IMR-90 (cell line): ENCODE results near the gene CD38. TPM values are rescaled to one million over a fixed set of nuclear protein-coding genes. Genes with fewer than 3 reads are reported as not detected.

ENCODE experiments used
- ATAC-seq: fragments of 200-7000 bp; cut with Tn5 transposase; 2 replicates; pipeline ENCODE4 v1.9.1; 2020; ENCODE audit warnings: low read depth, mild to moderate bottlenecking, moderate library complexity
- BruUV-seq: library from RNA; stranded (reverse); fragments of 400-500 nt; replicated peaks from 2 replicates; lab custom pipeline; 2021; lab: Mats Ljungman, UMichigan
- CTCF ChIA-PET: fragments of 300-600 bp; formaldehyde crosslinking; extraction: SDS; loops from one replicate; lab custom pipeline; 2021; ENCODE audit warnings: antibody characterized with exemption; lab: Yijun Ruan, JAX
- POLR2A ChIA-PET: fragments of 300-600 bp; sonication (Branson Sonifier 250); formaldehyde crosslinking; loops from one replicate; lab custom pipeline; 2022; ENCODE audit warnings: antibody characterized with exemption; ENCODE audit not compliant: unreplicated experiment; lab: Charles Lee
- DNase-seq: peaks from one replicate; pipeline ENCODE4 v3.0.0; 2013
- H2AFZ ChIP-seq: replicated peaks from 2 replicates; pipeline ENCODE3; 2013; ENCODE audit warnings: low read length, mild to moderate bottlenecking; ENCODE audit not compliant: poor library complexity
- H2AK5ac ChIP-seq: 2 replicates; pipeline ENCODE4 v1.6.1; 2013; ENCODE audit warnings: low read depth, low read length, inconsistent platforms
- H2AK9ac ChIP-seq: replicated peaks from 2 replicates; pipeline ENCODE3; 2013; ENCODE audit warnings: mild to moderate bottlenecking, low read depth, low read length, moderate library complexity; ENCODE audit not compliant: poor library complexity
- H2BK120ac ChIP-seq: 2 replicates; pipeline ENCODE4 v1.6.1; 2013; ENCODE audit warnings: low read depth, low read length, inconsistent platforms
- H2BK15ac ChIP-seq: 3 replicates; pipeline ENCODE4 v1.6.1; 2013; ENCODE audit warnings: low read depth, low read length, inconsistent platforms
- H2BK20ac ChIP-seq: 2 replicates; pipeline ENCODE4 v1.6.1; 2013; ENCODE audit warnings: low read depth, mild to moderate bottlenecking, inconsistent platforms, low read length, moderate library complexity
- H2BK5ac ChIP-seq: 2 replicates; pipeline ENCODE4 v1.6.1; 2013; ENCODE audit warnings: mild to moderate bottlenecking, low read depth, low read length, inconsistent platforms; ENCODE audit not compliant: poor library complexity, severe bottlenecking
- H3K14ac ChIP-seq: replicated peaks from 2 replicates; pipeline ENCODE4 v1.6.1; 2013; ENCODE audit warnings: low read depth, low read length, inconsistent platforms
- H3K18ac ChIP-seq: 2 replicates; pipeline ENCODE4 v1.6.1; 2013; ENCODE audit warnings: low read depth, low read length, control low read depth
- H3K23ac ChIP-seq: 2 replicates; pipeline ENCODE4 v1.6.1; 2013; ENCODE audit warnings: low read depth, low read length, inconsistent platforms
- H3K27ac ChIP-seq: 2 replicates; pipeline ENCODE4 v1.5.1; 2013; ENCODE audit warnings: mild to moderate bottlenecking, control low read depth, low read length; ENCODE audit not compliant: insufficient read depth
- H3K27me3 ChIP-seq: 2 replicates; pipeline ENCODE4 v1.6.1; 2013; ENCODE audit warnings: low read length; ENCODE audit not compliant: control insufficient read depth, insufficient read depth
- H3K36me3 ChIP-seq: 2 replicates; pipeline ENCODE4 v1.6.1; 2013; ENCODE audit warnings: low read length, mixed read lengths; ENCODE audit not compliant: control insufficient read depth, insufficient read depth
- H3K4ac ChIP-seq: 2 replicates; pipeline ENCODE4 v1.6.1; 2013; ENCODE audit warnings: low read depth, low read length, inconsistent platforms
- H3K4me1 ChIP-seq: 2 replicates; pipeline ENCODE4 v1.6.1; 2013; ENCODE audit warnings: low read length, mixed read lengths; ENCODE audit not compliant: control insufficient read depth, insufficient read depth
- H3K4me2 ChIP-seq: 2 replicates; pipeline ENCODE4 v1.6.1; 2013; ENCODE audit warnings: low read depth, mild to moderate bottlenecking, control low read depth, low read length, moderate library complexity
- H3K4me3 ChIP-seq: 2 replicates; pipeline ENCODE4 v1.5.1; 2013; ENCODE audit warnings: low read depth, mild to moderate bottlenecking, control low read depth, low read length, moderate library complexity; ENCODE audit not compliant: insufficient read depth
- H3K56ac ChIP-seq: 2 replicates; pipeline ENCODE4 v1.6.1; 2013; ENCODE audit warnings: low read length, inconsistent platforms; ENCODE audit not compliant: insufficient read depth; ENCODE audit errors: extremely low read depth
- H3K79me1 ChIP-seq, 2 experiments: 2 replicates each; pipeline ENCODE4 v1.6.1; 2013; ENCODE audit warnings: low read length in 2 of 2, inconsistent platforms in 1 of 2, low read depth in 1 of 2
- H3K9ac ChIP-seq: 2 replicates; pipeline ENCODE4 v1.6.1; 2013; ENCODE audit warnings: low read depth, low read length, control low read depth
- H3K9me1 ChIP-seq: 2 replicates; pipeline ENCODE4 v1.6.1; 2013; ENCODE audit warnings: low read length, inconsistent platforms; ENCODE audit not compliant: insufficient read depth
- H3K9me3 ChIP-seq: 2 replicates; pipeline ENCODE4 v1.6.1; 2013; ENCODE audit warnings: low read length; ENCODE audit not compliant: control insufficient read depth, insufficient read depth
- H4K20me1 ChIP-seq: 2 replicates; pipeline ENCODE4 v1.6.1; 2013; ENCODE audit warnings: low read length, inconsistent platforms; ENCODE audit not compliant: insufficient read depth
- H4K5ac ChIP-seq: 2 replicates; pipeline ENCODE4 v1.6.1; 2013; ENCODE audit warnings: mild to moderate bottlenecking, low read depth, low read length, control low read depth
- H4K8ac ChIP-seq, 2 experiments: 2 replicates each; pipeline ENCODE4 v1.6.1; 2013; ENCODE audit warnings: low read depth in 2 of 2, low read length in 2 of 2, control low read depth in 1 of 2, inconsistent platforms in 1 of 2
- H4K91ac ChIP-seq: 2 replicates; pipeline ENCODE4 v1.6.1; 2013; ENCODE audit warnings: low read depth, low read length, inconsistent platforms; ENCODE audit not compliant: insufficient read depth
- CHD1 ChIP-seq: IDR thresholded peaks from 2 replicates; pipeline ENCODE4 v1.6.1; 2012; ENCODE audit warnings: low read depth, low read length, improper control_type of control experiment
- MAFK ChIP-seq: IDR thresholded peaks from 2 replicates; pipeline ENCODE4 v1.6.1; 2012; ENCODE audit warnings: low read depth, low read length, improper control_type of control experiment
- MAZ ChIP-seq: IDR thresholded peaks from 2 replicates; pipeline ENCODE4 v1.6.1; 2012; ENCODE audit warnings: low read depth, mild to moderate bottlenecking, low read length, improper control_type of control experiment, moderate library complexity, borderline replicate concordance
- MXI1 ChIP-seq: IDR thresholded peaks from 2 replicates; pipeline ENCODE4 v1.6.1; 2012; ENCODE audit warnings: low read depth, mild to moderate bottlenecking, low read length, moderate library complexity, borderline replicate concordance
- NFE2L2 ChIP-seq: fragments of 150-350 bp; IDR thresholded peaks from 2 replicates; pipeline ENCODE4 v1.6.1; 2016; ENCODE audit warnings: low read depth, mild to moderate bottlenecking, low read length
- POLR2A ChIP-seq: IDR thresholded peaks from 2 replicates; pipeline ENCODE4 v1.6.1; 2012; ENCODE audit warnings: mild to moderate bottlenecking, low read depth, low read length
- RAD21 ChIP-seq: IDR thresholded peaks from 2 replicates; pipeline ENCODE4 v1.6.1; 2012; ENCODE audit warnings: low read length, improper control_type of control experiment
- RFX5 ChIP-seq: IDR thresholded peaks from 2 replicates; pipeline ENCODE4 v1.8.0; 2012; ENCODE audit warnings: low read depth, mild to moderate bottlenecking, low read length, moderate library complexity
- WGBS, 2 experiments: methylation state at CpG; one replicate each; pipeline versions ENCODE4 v1.1.5 to v1.1.7; 2013; ENCODE audit warnings: missing lambda C conversion rate in 2 of 2; ENCODE audit not compliant: insufficient read length in 1 of 2; ENCODE audit errors: extremely low coverage in 2 of 2; 5-methylcytosine and 5-hydroxymethylcytosine counted together
- dilution Hi-C: fragments of 300-500 bp; cut with HindIII; formaldehyde crosslinking; loops from one replicate; pipeline ENCODE4 v1.14.3; 2018; ENCODE audit warnings: low sequenced_read_pairs; ENCODE audit not compliant: unreplicated experiment
- in situ Hi-C: fragments of 300-500 bp; cut with MboI; formaldehyde crosslinking; loops from 3 replicates; pipeline ENCODE4 v1.14.3; 2019; ENCODE audit warnings: low sequenced_read_pairs, inconsistent platforms, mixed read lengths
- intact Hi-C: fragments of 100-400 bp; cut with micrococcal nuclease; formaldehyde crosslinking; loops from 2 replicates; pipeline ENCODE4 v1.10.0; 2022
- polyA plus RNA-seq, 3 experiments: library from polyadenylated mRNA; depleted of rRNA; stranded (reverse); fragments of >200 nt; gene quantifications; 2 replicates each; pipeline ENCODE4 v1.2.3, GENCODE V29; 2012; ENCODE audit warnings: low replicate concordance in 1 of 3
- total RNA-seq: library from RNA; depleted of rRNA; stranded (reverse); fragments of >200 nt; gene quantifications from 2 replicates; pipeline ENCODE4 v1.2.3, GENCODE V29; 2012
- TF ChIP-seq, protein P1 (sequence below): conservative IDR thresholded peaks from 2 replicates; pipeline ENCODE4 v1.5.1; 2012; ENCODE audit warnings: mild to moderate bottlenecking, low read depth, low read length, improper control_type of control experiment

The CD38 gene
- total and polyA plus RNA-seq, 2 of the 4 experiments (the other 2 are of a cell fraction) = not detected

DNA sequence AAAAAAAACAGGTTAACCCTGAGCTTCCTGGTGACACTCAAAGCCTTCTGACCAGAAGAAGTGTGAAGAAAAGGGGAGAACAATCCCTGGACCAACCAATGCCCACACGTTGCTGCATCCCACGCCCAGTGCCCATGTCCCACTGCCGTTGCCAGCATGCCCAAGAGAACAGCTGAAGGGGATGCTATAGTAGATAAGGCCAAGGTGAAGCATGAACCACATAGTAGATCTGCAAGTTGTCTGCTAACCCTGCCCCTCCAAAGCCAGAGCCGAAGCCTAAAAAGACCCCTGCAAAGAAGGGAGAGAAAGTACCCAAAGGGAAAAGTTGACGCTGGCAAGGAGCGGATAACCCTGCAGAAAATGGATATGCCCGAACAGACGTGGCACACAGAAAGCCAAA is 11.3 kb upstream of the CD38 start:
- H3K56ac ChIP-seq = no peak overlapping the region
- no peaks in the 10 kb centered on the region for H3K36me3 ChIP-seq
- H3K27me3 ChIP-seq = peaks cover 23% of the 10 kb centered on the region
- ATAC-seq (no peak), DNase-seq (no peak)
- TF ChIP-seq, protein P1, sequence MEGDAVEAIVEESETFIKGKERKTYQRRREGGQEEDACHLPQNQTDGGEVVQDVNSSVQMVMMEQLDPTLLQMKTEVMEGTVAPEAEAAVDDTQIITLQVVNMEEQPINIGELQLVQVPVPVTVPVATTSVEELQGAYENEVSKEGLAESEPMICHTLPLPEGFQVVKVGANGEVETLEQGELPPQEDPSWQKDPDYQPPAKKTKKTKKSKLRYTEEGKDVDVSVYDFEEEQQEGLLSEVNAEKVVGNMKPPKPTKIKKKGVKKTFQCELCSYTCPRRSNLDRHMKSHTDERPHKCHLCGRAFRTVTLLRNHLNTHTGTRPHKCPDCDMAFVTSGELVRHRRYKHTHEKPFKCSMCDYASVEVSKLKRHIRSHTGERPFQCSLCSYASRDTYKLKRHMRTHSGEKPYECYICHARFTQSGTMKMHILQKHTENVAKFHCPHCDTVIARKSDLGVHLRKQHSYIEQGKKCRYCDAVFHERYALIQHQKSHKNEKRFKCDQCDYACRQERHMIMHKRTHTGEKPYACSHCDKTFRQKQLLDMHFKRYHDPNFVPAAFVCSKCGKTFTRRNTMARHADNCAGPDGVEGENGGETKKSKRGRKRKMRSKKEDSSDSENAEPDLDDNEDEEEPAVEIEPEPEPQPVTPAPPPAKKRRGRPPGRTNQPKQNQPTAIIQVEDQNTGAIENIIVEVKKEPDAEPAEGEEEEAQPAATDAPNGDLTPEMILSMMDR = no peak
- TF ChIP-seq RFX5 (no peak), MXI1 (no peak), MAZ (no peak), MAFK (no peak), NFE2L2 (no peak), POLR2A (no peak), RAD21 (no peak), CHD1 (no peak)
- no peaks in the 10 kb centered on the region for H3K79me1 ChIP-seq
- in situ Hi-C loops = no loop called here
- H3K23ac ChIP-seq = no peak overlapping the region
- POLR2A ChIA-PET = no interaction called here
- no peak overlapping the region for H3K9ac ChIP-seq
- no peak overlapping the region for H3K4me3 ChIP-seq
- dilution Hi-C loops = no loop called here
- H4K20me1 ChIP-seq = no peaks in the 10 kb centered on the region
- no peak overlapping the region for H3K18ac ChIP-seq
- H2AFZ ChIP-seq = no peak overlapping the region
- H3K14ac ChIP-seq = no peak overlapping the region
- H2BK20ac ChIP-seq = no peak overlapping the region
- CTCF ChIA-PET = interaction anchor here (0.6 to 2.0 kb wide), 2 partner anchors 37 to 39 kb away, joined by 3 to 6 read pairs; no protein-coding TSS in a partner anchor
- H3K4me1 ChIP-seq = no peaks in the 10 kb centered on the region
- no TSS peak for BruUV-seq
- intact Hi-C loops = no loop called here
- H3K4me2 ChIP-seq = no peak overlapping the region
- no peak overlapping the region for H2AK5ac ChIP-seq
- no peak overlapping the region for H2AK9ac ChIP-seq
- no peak overlapping the region for H3K27ac ChIP-seq
- H4K8ac ChIP-seq = no peak overlapping the region
- H3K9me3 ChIP-seq = no peaks in the 10 kb centered on the region
- H4K5ac ChIP-seq = no peak overlapping the region
- 75% methylated on average over 2 of the region's 8 CpGs; no CpG with 5 or more reads in 1 of the 2 experiments for WGBS, 2 experiments
- no peak overlapping the region for H4K91ac ChIP-seq
- no peak overlapping the region for H2BK15ac ChIP-seq
- no peaks in the 10 kb centered on the region for H3K9me1 ChIP-seq
- H3K4ac ChIP-seq = no peak overlapping the region
- H2BK5ac ChIP-seq = no peak overlapping the region
- no peak overlapping the region for H2BK120ac ChIP-seq
